ENCODE data around the gene ZCCHC9. TPM values are rescaled to one million over a fixed set of nuclear protein-coding genes. Genes with fewer than 3 reads are reported as not detected.

ZCCHC9 gene
- total RNA-seq, 1 experiment from 2014 or later: 34.9 TPM

DNA sequence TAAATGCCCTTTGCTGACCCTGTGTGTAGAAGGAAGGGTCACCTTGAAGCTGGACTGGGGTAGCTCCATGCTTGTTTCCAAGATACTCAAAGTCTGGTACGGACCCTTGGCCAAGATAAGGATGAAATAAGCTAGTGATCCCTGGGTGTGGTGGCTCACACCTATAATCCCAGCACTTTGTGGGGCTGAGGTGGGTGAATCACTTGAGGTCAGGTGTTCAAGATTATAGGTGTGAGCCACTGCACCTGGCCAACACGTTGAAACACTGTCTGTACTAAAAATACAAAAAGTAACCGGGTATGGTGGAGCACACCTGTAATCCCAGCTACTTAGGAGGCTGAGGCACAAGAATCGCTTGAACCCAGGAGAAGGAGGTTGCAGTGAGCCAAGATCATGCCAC is 59.3 kb downstream of the ZCCHC9 start:
- DNase-seq: no peak
- no peaks in the 10 kb centered on the region for H3K27me3 Mint-ChIP-seq (ENCODE audit: unreplicated experiment)
- peaks cover 3% of the 10 kb centered on the region for H3K36me3 Mint-ChIP-seq (ENCODE audit: insufficient read depth, unreplicated experiment)
- no TSS peak for BruUV-seq (replicated peaks)
- TF ChIP-seq, protein P1, sequence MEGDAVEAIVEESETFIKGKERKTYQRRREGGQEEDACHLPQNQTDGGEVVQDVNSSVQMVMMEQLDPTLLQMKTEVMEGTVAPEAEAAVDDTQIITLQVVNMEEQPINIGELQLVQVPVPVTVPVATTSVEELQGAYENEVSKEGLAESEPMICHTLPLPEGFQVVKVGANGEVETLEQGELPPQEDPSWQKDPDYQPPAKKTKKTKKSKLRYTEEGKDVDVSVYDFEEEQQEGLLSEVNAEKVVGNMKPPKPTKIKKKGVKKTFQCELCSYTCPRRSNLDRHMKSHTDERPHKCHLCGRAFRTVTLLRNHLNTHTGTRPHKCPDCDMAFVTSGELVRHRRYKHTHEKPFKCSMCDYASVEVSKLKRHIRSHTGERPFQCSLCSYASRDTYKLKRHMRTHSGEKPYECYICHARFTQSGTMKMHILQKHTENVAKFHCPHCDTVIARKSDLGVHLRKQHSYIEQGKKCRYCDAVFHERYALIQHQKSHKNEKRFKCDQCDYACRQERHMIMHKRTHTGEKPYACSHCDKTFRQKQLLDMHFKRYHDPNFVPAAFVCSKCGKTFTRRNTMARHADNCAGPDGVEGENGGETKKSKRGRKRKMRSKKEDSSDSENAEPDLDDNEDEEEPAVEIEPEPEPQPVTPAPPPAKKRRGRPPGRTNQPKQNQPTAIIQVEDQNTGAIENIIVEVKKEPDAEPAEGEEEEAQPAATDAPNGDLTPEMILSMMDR (IDR thresholded peaks at IDR 0.05; ENCODE audit: unreplicated experiment): no peak
- H3K4me3 Mint-ChIP-seq (ENCODE audit: low read depth, unreplicated experiment): no peak overlapping the region
- no peaks in the 10 kb centered on the region for H3K9me3 Mint-ChIP-seq (ENCODE audit: low read depth, unreplicated experiment)
- intact Hi-C loops (cut with micrococcal nuclease; ENCODE audit: unreplicated experiment): no loop called here
- peaks cover 9% of the 10 kb centered on the region for H3K4me1 Mint-ChIP-seq (ENCODE audit: low read depth, unreplicated experiment)
- CTCF ChIA-PET: no interaction called here
- no peak overlapping the region for H3K27ac Mint-ChIP-seq (ENCODE audit: unreplicated experiment)

DNA sequence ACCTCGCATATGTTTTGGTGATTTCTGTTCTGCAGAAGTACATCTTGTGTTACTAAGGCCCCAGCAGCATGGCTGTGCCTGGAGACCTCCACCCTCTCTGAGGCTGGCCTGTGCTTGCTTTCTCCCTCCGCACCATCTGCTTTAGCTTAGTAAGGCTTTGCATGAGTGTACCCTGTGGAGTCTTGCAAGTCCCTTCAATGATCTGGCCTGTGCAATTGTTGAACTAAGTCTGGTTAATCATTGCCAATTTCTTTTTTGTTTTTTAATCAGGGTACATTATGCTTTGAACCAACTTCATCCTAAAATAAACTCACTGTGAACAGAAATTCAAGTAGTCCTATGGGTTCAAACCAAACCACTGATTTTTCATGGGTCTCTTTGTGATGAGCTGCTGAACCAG is 60.2 kb downstream of the ZCCHC9 start:
- TF ChIP-seq, protein P1 (IDR thresholded peaks at IDR 0.05; ENCODE audit: unreplicated experiment): no peak
- intact Hi-C loops (cut with micrococcal nuclease; ENCODE audit: unreplicated experiment): no loop called here
- no TSS peak for BruUV-seq (replicated peaks)
- Mint-ChIP-seq H3K27ac (ENCODE audit: unreplicated experiment) (no peak overlapping the region), H3K9me3 (ENCODE audit: low read depth, unreplicated experiment) (no peaks in the 10 kb centered on the region), H3K27me3 (ENCODE audit: unreplicated experiment) (no peaks in the 10 kb centered on the region), H3K4me1 (ENCODE audit: low read depth, unreplicated experiment) (peaks cover 9% of the 10 kb centered on the region), H3K36me3 (ENCODE audit: insufficient read depth, unreplicated experiment) (peaks cover 3% of the 10 kb centered on the region), H3K4me3 (ENCODE audit: low read depth, unreplicated experiment) (no peak overlapping the region)
- no peak for DNase-seq
- CTCF ChIA-PET: interaction anchor here (0.7 kb wide), 1 partner anchor 28 kb away, joined by 4 read pairs; no protein-coding TSS in a partner anchor

Other genes with a start within 250 kb of the ZCCHC9 start
- 0.24 TPM in 1 of 2 replicates, not detected in the other for gene CKMT2, start 68.3 kb upstream of the ZCCHC9 start, total RNA-seq (2022)
- gene ACOT12, start 92.5 kb downstream of the ZCCHC9 start, total RNA-seq (2022): 0.87 TPM in 1 of 2 replicates, not detected in the other